Measurements from ENCODE around the gene GLIS1. TPM values are rescaled to one million over a fixed set of nuclear protein-coding genes. Genes with fewer than 3 reads are reported as not detected.
A peak's percentile ranks its signal among the peaks of the same experiment; 100 is the strongest.

The GLIS1 gene
- total RNA-seq, 1 experiment from 2014 or later = 1.4 TPM

GRCh38 chr1:53644496-53644895 is 94.5 kb downstream of the GLIS1 start:
- no peaks in the 10 kb centered on the region for H3K27me3 ChIP-seq
- H3K9me3 ChIP-seq = no peaks in the 10 kb centered on the region
- H3K36me3 ChIP-seq = no peaks in the 10 kb centered on the region
- H3K4me3 ChIP-seq = no peak overlapping the region
- no peak for DNase-seq

- Histone ChIP-seq H3K36me3 (no peaks in the 10 kb centered on the region), H3K27me3 (no peaks in the 10 kb centered on the region), H3K9me3 (no peaks in the 10 kb centered on the region), H3K4me3 (no peak overlapping the region)
- no peak for DNase-seq
Measured at GRCh38 chr1:53643881-53644390, 95.0 kb downstream of the GLIS1 start.

- DNase-seq = no peak
Measured at GRCh38 chr1:53643041-53643880, 95.7 kb downstream of the GLIS1 start.

GRCh38 chr1:53642607-53643006 is 96.4 kb downstream of the GLIS1 start:
- Histone ChIP-seq H3K4me3 (no peak overlapping the region), H3K36me3 (no peaks in the 10 kb centered on the region), H3K27me3 (no peaks in the 10 kb centered on the region), H3K9me3 (no peaks in the 10 kb centered on the region)
- no peak for DNase-seq

More at GRCh38 chr1:53643041-53643880, 95.7 kb downstream of the GLIS1 start:
- Histone ChIP-seq H3K27me3 (no peaks in the 10 kb centered on the region), H3K9me3 (no peaks in the 10 kb centered on the region), H3K4me3 (no peak overlapping the region), H3K36me3 (no peaks in the 10 kb centered on the region)

GRCh38 chr1:53642215-53642555 is 96.8 kb downstream of the GLIS1 start:
- Histone ChIP-seq H3K27me3 (no peaks in the 10 kb centered on the region), H3K9me3 (no peaks in the 10 kb centered on the region), H3K4me3 (no peak overlapping the region), H3K36me3 (no peaks in the 10 kb centered on the region)
- DNase-seq = no peak

- H3K27me3 ChIP-seq = no peaks in the 10 kb centered on the region
- H3K36me3 ChIP-seq = no peaks in the 10 kb centered on the region
- no peaks in the 10 kb centered on the region for H3K9me3 ChIP-seq
- DNase-seq = no peak
- no peak overlapping the region for H3K4me3 ChIP-seq
Measured at GRCh38 chr1:53641481-53642214, 97.3 kb downstream of the GLIS1 start.

GRCh38 chr1:53640701-53641075 is 98.3 kb downstream of the GLIS1 start:
- no peaks in the 10 kb centered on the region for H3K27me3 ChIP-seq
- H3K9me3 ChIP-seq = no peaks in the 10 kb centered on the region
- H3K36me3 ChIP-seq = no peaks in the 10 kb centered on the region
- DNase-seq = no peak
- no peak overlapping the region for H3K4me3 ChIP-seq

- Histone ChIP-seq H3K36me3 (no peaks in the 10 kb centered on the region), H3K9me3 (no peaks in the 10 kb centered on the region), H3K4me3 (no peak overlapping the region), H3K27me3 (no peaks in the 10 kb centered on the region)
- no peak for DNase-seq
Measured at GRCh38 chr1:53639996-53640700, 98.8 kb downstream of the GLIS1 start.

- Histone ChIP-seq H3K4me3 (no peak overlapping the region), H3K36me3 (no peaks in the 10 kb centered on the region), H3K9me3 (no peaks in the 10 kb centered on the region), H3K27me3 (no peaks in the 10 kb centered on the region)
- peak; percentile 30 for DNase-seq
Measured at GRCh38 chr1:53639251-53639763, 99.7 kb downstream of the GLIS1 start.

- Histone ChIP-seq H3K4me3 (no peak overlapping the region), H3K9me3 (no peaks in the 10 kb centered on the region)
- no peak for DNase-seq
Measured at GRCh38 chr1:53638360-53639035, 100.5 kb downstream of the GLIS1 start.

GRCh38 chr1:53637511-53638359 is 101.2 kb downstream of the GLIS1 start:
- H3K27me3 ChIP-seq = no peaks in the 10 kb centered on the region
- H3K9me3 ChIP-seq = no peaks in the 10 kb centered on the region
- no peak overlapping the region for H3K4me3 ChIP-seq
- no peaks in the 10 kb centered on the region for H3K36me3 ChIP-seq
- DNase-seq = no peak

More at GRCh38 chr1:53638360-53639035, 100.5 kb downstream of the GLIS1 start:
- no peaks in the 10 kb centered on the region for H3K36me3 ChIP-seq
- H3K27me3 ChIP-seq = no peaks in the 10 kb centered on the region

- no peaks in the 10 kb centered on the region for H3K36me3 ChIP-seq
- no peak overlapping the region for H3K4me3 ChIP-seq
- DNase-seq = no peak
- H3K9me3 ChIP-seq = no peaks in the 10 kb centered on the region
- H3K27me3 ChIP-seq = no peaks in the 10 kb centered on the region
Measured at GRCh38 chr1:53636621-53637171, 102.3 kb downstream of the GLIS1 start.

GRCh38 chr1:53634571-53634979 is 104.4 kb downstream of the GLIS1 start:
- H3K9me3 ChIP-seq = no peaks in the 10 kb centered on the region
- H3K27me3 ChIP-seq = no peaks in the 10 kb centered on the region
- no peak overlapping the region for H3K4me3 ChIP-seq
- DNase-seq = no peak
- no peaks in the 10 kb centered on the region for H3K36me3 ChIP-seq

GRCh38 chr1:53633073-53633704 is 105.8 kb downstream of the GLIS1 start:
- Histone ChIP-seq H3K4me3 (no peak overlapping the region), H3K36me3 (no peaks in the 10 kb centered on the region), H3K9me3 (no peaks in the 10 kb centered on the region), H3K27me3 (no peaks in the 10 kb centered on the region)
- DNase-seq = no peak
